Activated CD8-positive, alpha-beta memory T cell treated with anti-CD3 and anti-CD28 coated beads, Interleukin-2, amount 50 U/mL, for 48 hours (primary cell): ENCODE results near the gene SLC6A14.

ENCODE experiments used
- DNase-seq: peaks from one replicate; pipeline ENCODE4 v3.0.0-alpha.2; 2020

SLC6A14 gene, protein sequence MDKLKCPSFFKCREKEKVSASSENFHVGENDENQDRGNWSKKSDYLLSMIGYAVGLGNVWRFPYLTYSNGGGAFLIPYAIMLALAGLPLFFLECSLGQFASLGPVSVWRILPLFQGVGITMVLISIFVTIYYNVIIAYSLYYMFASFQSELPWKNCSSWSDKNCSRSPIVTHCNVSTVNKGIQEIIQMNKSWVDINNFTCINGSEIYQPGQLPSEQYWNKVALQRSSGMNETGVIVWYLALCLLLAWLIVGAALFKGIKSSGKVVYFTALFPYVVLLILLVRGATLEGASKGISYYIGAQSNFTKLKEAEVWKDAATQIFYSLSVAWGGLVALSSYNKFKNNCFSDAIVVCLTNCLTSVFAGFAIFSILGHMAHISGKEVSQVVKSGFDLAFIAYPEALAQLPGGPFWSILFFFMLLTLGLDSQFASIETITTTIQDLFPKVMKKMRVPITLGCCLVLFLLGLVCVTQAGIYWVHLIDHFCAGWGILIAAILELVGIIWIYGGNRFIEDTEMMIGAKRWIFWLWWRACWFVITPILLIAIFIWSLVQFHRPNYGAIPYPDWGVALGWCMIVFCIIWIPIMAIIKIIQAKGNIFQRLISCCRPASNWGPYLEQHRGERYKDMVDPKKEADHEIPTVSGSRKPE

DNA sequence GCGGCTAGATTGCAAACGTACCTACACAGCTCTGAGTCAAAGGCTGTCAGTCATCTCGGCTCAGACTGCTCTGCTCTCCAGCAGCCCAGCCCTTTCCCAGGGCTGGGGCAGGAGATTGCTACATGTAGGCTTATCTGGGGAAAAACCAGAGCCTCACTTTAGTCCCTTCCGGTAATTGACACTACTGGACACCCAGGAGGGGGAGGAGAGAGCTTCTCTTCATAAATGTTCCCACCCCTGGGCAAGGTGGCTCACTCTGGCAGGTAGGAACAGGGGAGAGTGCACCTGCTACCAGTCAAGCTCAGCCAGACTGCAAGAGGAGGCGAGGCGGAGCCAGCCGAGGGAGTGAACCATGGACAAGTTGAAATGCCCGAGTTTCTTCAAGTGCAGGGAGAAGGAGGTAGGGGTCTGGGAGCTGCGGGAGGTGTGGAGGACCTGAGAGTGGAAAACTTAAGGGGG lies at the start of gene SLC6A14:
SLC6A14 (plus strand) TSS at position 249 of the 459 bp plus-strand sequence; CDS start at position 353, 104 bp downstream.
- DNase-seq = no peak

GRCh38 chrX:116395752-116396151 lies 40.7 kb upstream of the SLC6A14 start:
- no peak for DNase-seq

- DNase-seq = no peak
These were observed 36.7 kb upstream of the SLC6A14 start for GRCh38 chrX:116399681-116400080.

DNA sequence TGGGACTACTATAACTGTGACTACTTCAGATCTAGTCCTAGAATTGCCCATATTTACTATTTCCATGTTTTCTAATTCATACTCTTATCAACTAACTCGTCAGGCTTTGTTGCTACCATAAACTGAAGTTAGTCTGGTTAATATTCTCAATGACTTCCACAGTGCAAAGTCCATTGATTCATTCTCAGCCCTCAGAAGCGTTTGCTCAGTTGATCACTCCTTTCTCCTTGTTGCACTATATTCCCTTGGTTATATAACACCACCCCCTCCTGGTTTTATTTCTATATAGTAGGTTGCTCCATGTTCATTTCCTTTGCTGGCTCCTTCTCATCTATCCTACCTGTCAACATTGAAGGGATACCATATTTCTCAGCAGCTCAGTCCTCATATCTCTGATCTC lies 27.2 kb upstream of the SLC6A14 start:
- no peak for DNase-seq

- no peak for DNase-seq
These were observed 23.1 kb upstream of the SLC6A14 start for GRCh38 chrX:116413273-116413672.

DNA sequence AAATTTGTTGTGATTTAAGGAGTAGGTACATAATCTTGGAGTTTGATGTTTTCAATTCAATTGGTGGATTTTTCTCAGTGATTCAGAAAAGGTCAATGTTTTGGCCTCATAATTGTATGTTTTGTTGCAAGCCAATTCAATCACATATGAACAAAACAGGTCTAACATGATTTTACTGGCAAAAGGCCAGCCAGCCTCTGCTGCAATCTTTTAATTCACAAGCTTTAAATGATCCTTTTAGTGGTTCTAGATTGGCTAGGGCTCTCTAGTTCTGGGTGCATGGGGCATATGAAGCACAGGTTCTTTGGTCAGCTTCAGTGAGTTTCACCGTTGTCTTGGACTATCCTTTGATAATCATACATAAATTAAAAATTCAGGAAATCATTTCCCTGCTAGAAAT lies 19.2 kb upstream of the SLC6A14 start:
- DNase-seq = no peak

- no peak for DNase-seq
These were observed 18.4 kb upstream of the SLC6A14 start for GRCh38 chrX:116417968-116418367.

GRCh38 chrX:116427978-116428377 lies 8.4 kb upstream of the SLC6A14 start:
- no peak for DNase-seq

- DNase-seq = no peak
These were observed 809 bp upstream of the SLC6A14 start for GRCh38 chrX:116435597-116435996.

DNA sequence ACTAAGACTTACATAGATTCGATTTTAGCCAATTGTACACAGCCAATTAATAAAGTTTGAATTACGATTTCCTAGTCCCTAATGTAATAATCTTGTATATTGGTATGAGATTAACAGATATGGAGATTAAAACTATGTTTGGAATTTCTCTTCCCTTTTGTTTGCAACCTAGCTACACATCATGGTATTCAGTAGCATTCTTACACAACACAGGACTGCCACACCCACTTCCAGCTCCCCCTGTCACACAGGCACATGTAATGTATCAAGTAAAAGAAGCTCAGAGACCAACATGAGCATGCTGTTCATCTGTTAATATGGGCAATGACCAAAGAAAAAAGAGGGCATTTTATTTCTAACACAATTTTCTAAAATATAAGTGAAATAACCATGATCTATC lies 12.8 kb downstream of the SLC6A14 start:
- DNase-seq = no peak

DNA sequence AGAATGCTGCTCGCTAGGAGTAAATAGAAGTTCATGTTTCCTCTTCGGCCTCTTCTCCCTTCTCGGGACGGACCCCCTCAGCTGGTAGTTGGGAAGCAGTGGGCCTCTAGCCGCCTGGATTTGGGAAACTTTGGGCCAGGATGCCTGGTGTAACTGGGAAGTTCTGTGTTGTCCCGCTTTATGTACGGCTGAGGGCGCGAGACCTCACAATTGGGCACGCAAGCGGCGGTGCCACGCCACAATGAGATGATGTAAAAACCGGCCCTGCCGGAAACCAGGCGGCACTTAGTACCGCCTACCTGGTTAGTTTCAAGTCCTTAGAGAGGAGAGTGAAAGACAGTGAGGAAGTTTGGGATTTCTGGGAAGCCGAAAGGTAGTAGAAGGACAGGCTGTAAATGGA lies 26.4 kb downstream of the SLC6A14 start, which contains the start of gene CT83:
CT83 (minus strand) TSS at position 155 of the 400 bp plus-strand sequence; CDS start at position 35, 120 bp downstream.
- DNase-seq = no peak

- no peak for DNase-seq
These were observed 43.7 kb downstream of the SLC6A14 start for GRCh38 chrX:116480059-116480458.

GRCh38 chrX:116490104-116490503 lies 53.7 kb downstream of the SLC6A14 start:
- no peak for DNase-seq

GRCh38 chrX:116493271-116493670 lies 56.9 kb downstream of the SLC6A14 start:
- DNase-seq = no peak

- no peak for DNase-seq
These were observed 63.4 kb downstream of the SLC6A14 start for GRCh38 chrX:116499780-116500179.
